WERI-Rb-1 (cell line): ENCODE measurements around the gene COL19A1.
"Not testable (repeated sequence)": the region's sequence is repeated elsewhere in the genome, so short reads cannot be mapped to it uniquely, and the experiment has no call there.

Experiments
- DNase-seq: peaks from one replicate; pipeline ENCODE4 v3.0.0-alpha.2; 2020
- H3K27ac ChIP-seq: fragments of 250-450 bp; sonication (Bioruptor Pico); 2 replicates; pipeline ENCODE4 v1.5.1; 2020; ENCODE audit warnings: mild to moderate bottlenecking, moderate library complexity
- H3K27me3 ChIP-seq: fragments of 250-450 bp; sonication (Bioruptor Pico); 2 replicates; pipeline ENCODE4 v1.5.1; 2021; ENCODE audit warnings: mild to moderate bottlenecking, low read depth, moderate library complexity; ENCODE audit not compliant: insufficient read depth, severe bottlenecking
- H3K36me3 ChIP-seq: fragments of 250-450 bp; sonication (Bioruptor Pico); 2 replicates; pipeline ENCODE4 v1.5.1; 2020; ENCODE audit warnings: mild to moderate bottlenecking, moderate library complexity
- H3K4me3 ChIP-seq: 2 replicates; pipeline ENCODE4 v1.5.1; 2011; ENCODE audit warnings: low read depth, mild to moderate bottlenecking, control low read depth, low read length
- H3K9me3 ChIP-seq: fragments of 250-450 bp; sonication (Bioruptor Pico); 2 replicates; pipeline ENCODE4 v1.5.1; 2021; ENCODE audit warnings: mild to moderate bottlenecking, moderate library complexity; ENCODE audit not compliant: severe bottlenecking
- CTCF ChIP-seq: IDR thresholded peaks from 2 replicates; pipeline ENCODE4 v1.5.1; 2011; ENCODE audit warnings: low read depth, mild to moderate bottlenecking, control low read depth, inconsistent platforms, low read length

Gene COL19A1

GRCh38 chr6:69953491-69953890, 87.1 kb downstream of the COL19A1 start:
- no peak for DNase-seq
- no peaks in the 10 kb centered on the region for H3K27me3 ChIP-seq

DNA sequence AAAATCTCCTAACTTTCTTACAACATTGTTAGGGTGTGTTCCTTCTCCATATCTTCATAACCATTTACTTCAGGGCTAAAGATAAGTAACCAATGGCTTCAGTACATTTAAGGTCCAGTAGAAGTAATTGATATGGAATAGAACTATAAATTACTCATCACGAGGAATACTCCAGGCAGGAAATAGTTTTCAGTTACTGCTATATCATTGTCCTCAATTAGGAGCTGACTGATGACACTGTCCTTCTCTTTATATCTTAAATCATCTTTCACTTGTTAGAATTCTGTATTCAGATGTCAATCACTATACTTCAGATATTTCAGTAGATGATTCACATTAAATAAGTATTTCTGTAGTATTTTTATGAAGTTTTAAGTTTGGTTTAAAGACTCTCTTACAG, 88.4 kb downstream of the COL19A1 start:
- H3K4me3 ChIP-seq, result no peak overlapping the region
- H3K27ac ChIP-seq, result no peak overlapping the region
- no peak for TF ChIP-seq CTCF
- DNase-seq, result no peak
- H3K36me3 ChIP-seq, result no peaks in the 10 kb centered on the region
- no peaks in the 10 kb centered on the region for H3K27me3 ChIP-seq
- H3K9me3 ChIP-seq, result no peaks in the 10 kb centered on the region

More at GRCh38 chr6:69953491-69953890, 87.1 kb downstream of the COL19A1 start:
- TF ChIP-seq CTCF, result no peak
- no peaks in the 10 kb centered on the region for H3K9me3 ChIP-seq
- H3K36me3 ChIP-seq, result no peaks in the 10 kb centered on the region
- H3K4me3 ChIP-seq, result no peak overlapping the region
- H3K27ac ChIP-seq, result no peak overlapping the region

GRCh38 chr6:69957985-69958559, 91.7 kb downstream of the COL19A1 start:
- Histone ChIP-seq H3K27ac (no peak overlapping the region), H3K9me3 (no peaks in the 10 kb centered on the region), H3K27me3 (no peaks in the 10 kb centered on the region), H3K36me3 (no peaks in the 10 kb centered on the region), H3K4me3 (no peak overlapping the region)
- DNase-seq, result no peak
- no peak for TF ChIP-seq CTCF

DNA sequence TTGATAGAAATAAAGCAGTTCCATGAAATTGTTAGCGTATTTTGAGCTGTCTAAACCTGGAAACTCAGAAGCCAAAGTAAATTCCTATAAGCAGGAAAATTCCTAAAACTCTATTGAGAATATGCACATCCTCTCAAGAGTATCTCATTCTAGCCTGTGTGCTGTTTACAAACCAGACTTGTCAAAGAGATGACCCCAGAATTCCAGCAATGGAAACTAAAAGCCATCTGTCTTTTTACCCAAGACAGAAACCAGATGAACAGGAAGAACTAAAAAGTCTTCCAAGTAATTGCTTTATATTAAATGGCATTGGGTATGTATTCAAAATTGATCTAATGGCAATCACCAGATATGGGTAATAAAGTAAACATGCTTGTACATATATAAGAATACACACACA, 92.6 kb downstream of the COL19A1 start:
- TF ChIP-seq CTCF, result no peak
- no peaks in the 10 kb centered on the region for H3K27me3 ChIP-seq
- no peak for DNase-seq
- no peak overlapping the region for H3K27ac ChIP-seq
- no peaks in the 10 kb centered on the region for H3K36me3 ChIP-seq
- no peak overlapping the region for H3K4me3 ChIP-seq
- no peaks in the 10 kb centered on the region for H3K9me3 ChIP-seq

GRCh38 chr6:69965974-69966373, 99.6 kb downstream of the COL19A1 start:
- not testable (repeated sequence) for H3K4me3 ChIP-seq, H3K27me3 ChIP-seq, H3K27ac ChIP-seq, H3K9me3 ChIP-seq, DNase-seq, H3K36me3 ChIP-seq

GRCh38 chr6:69973138-69973537, 106.8 kb downstream of the COL19A1 start:
- Histone ChIP-seq H3K27ac (no peak overlapping the region), H3K4me3 (no peak overlapping the region), H3K36me3 (no peaks in the 10 kb centered on the region), H3K27me3 (no peaks in the 10 kb centered on the region), H3K9me3 (no peaks in the 10 kb centered on the region)
- DNase-seq, result no peak
- TF ChIP-seq CTCF, result no peak
